B cell (primary cell): ENCODE measurements around the gene TAF6. TPM values are rescaled to one million over a fixed set of nuclear protein-coding genes. Genes with fewer than 3 reads are reported as not detected.

Experiments used
- ATAC-seq: fragments of 200-7000 bp; cut with Tn5 transposase; one replicate; pipeline ENCODE4 v1.10.0; 2021; ENCODE audit warnings: low read depth, mild to moderate bottlenecking, moderate number of reproducible peaks, moderate library complexity
- CTCF ChIA-PET: fragments of 350-600 bp; sonication (Branson Sonifier 250); formaldehyde crosslinking; loops from one replicate; lab custom pipeline; 2021; ENCODE audit warnings: antibody characterized with exemption, inconsistent platforms; lab: Charles Lee
- POLR2A ChIA-PET: fragments of 350-600 bp; sonication (Branson Sonifier 250); formaldehyde crosslinking; loops from one replicate; lab custom pipeline; 2021; ENCODE audit warnings: antibody characterized with exemption; lab: Charles Lee
- DNase-seq: peaks from one replicate; pipeline ENCODE4 v3.0.0; 2013
- H2AFZ ChIP-seq: 2 replicates; pipeline ENCODE4 v1.6.1; 2012; ENCODE audit warnings: mild to moderate bottlenecking, low read depth, low read length; ENCODE audit not compliant: insufficient read depth, poor library complexity, severe bottlenecking
- H3K27ac ChIP-seq, 2 donors: 1 replicate in 1 of 2; 2 replicates in 1 of 2; pipeline ENCODE4 v1.5.1; 2012 to 2013; ENCODE audit warnings: low read length in 2 of 2, mild to moderate bottlenecking in 2 of 2, moderate library complexity in 1 of 2
- H3K27me3 ChIP-seq, 4 experiments: fragments of 200-600 bp in 1 of 4; sonication (generic) in 1 of 4; replicated peaks in 1 of 4; 1 replicate in 2 of 4; 2 replicates in 2 of 4; pipeline versions ENCODE4 v1.6.1 to v1.7.0; 2013 to 2016; ENCODE audit warnings: low read length in 3 of 4, mild to moderate bottlenecking in 2 of 4, mixed read lengths in 1 of 4, moderate library complexity in 1 of 4; ENCODE audit not compliant: insufficient read depth in 4 of 4, control insufficient read depth in 3 of 4; ENCODE audit errors: control extremely low read depth in 1 of 4
- H3K36me3 ChIP-seq, 2 experiments: replicated peaks in 1 of 2; 1 replicate in 1 of 2; 2 replicates in 1 of 2; pipeline versions ENCODE4 v1.6.1 to v1.7.1; 2013; ENCODE audit warnings: low read length in 1 of 2; ENCODE audit not compliant: insufficient read depth in 2 of 2, control insufficient read depth in 1 of 2; ENCODE audit errors: control extremely low read depth in 1 of 2, extremely low read depth in 1 of 2
- H3K4me1 ChIP-seq, 2 donors: fragments of 200-600 bp in 1 of 2; sonication (generic) in 1 of 2; 1 replicate in 1 of 2; 2 replicates in 1 of 2; pipeline versions ENCODE4 v1.5.1 to v1.6.1; 2013 to 2017; ENCODE audit warnings: low read length in 2 of 2; ENCODE audit not compliant: control insufficient read depth in 2 of 2, insufficient read depth in 2 of 2
- H3K4me2 ChIP-seq: replicated peaks from 2 replicates; pipeline ENCODE3; 2012; ENCODE audit warnings: mild to moderate bottlenecking, low read depth, low read length; ENCODE audit not compliant: poor library complexity, severe bottlenecking
- H3K4me3 ChIP-seq, 5 experiments: fragments of 200-600 bp in 1 of 5; sonication (generic) in 1 of 5; 1 replicate in 3 of 5; 2 replicates in 2 of 5; pipeline versions ENCODE4 v1.5.1 to v1.7.0; 2011 to 2016; ENCODE audit warnings: low read length in 4 of 5, mild to moderate bottlenecking in 4 of 5, low read depth in 2 of 5, control low read depth in 1 of 5, moderate library complexity in 1 of 5; ENCODE audit not compliant: insufficient read depth in 1 of 5; ENCODE audit errors: control extremely low read depth in 1 of 5, extremely low read depth in 1 of 5
- H3K79me2 ChIP-seq: fragments of 200-600 bp; sonication (generic); one replicate; pipeline ENCODE4 v1.6.0; 2016; ENCODE audit warnings: low read length; ENCODE audit not compliant: control insufficient read depth, insufficient read depth
- H3K9ac ChIP-seq: fragments of 200-600 bp; sonication (generic); 2 replicates; pipeline ENCODE4 v1.6.1; 2017; ENCODE audit warnings: mild to moderate bottlenecking, low read length, moderate library complexity
- H3K9me3 ChIP-seq, 3 donors: one replicate each; pipeline versions ENCODE4 v1.6.1 to v1.7.1; 2013; ENCODE audit warnings: low read length in 2 of 3; ENCODE audit not compliant: control insufficient read depth in 2 of 3, insufficient read depth in 1 of 3; ENCODE audit errors: control extremely low read depth in 1 of 3
- H4K20me1 ChIP-seq: 2 replicates; pipeline ENCODE4 v1.6.0; 2012; ENCODE audit warnings: mild to moderate bottlenecking, low read length; ENCODE audit not compliant: insufficient read depth, control insufficient read depth, poor library complexity, severe bottlenecking
- H3K27ac Mint-ChIP-seq: one replicate; pipeline ENCODE4 v1.8.0; 2021; ENCODE audit warnings: mixed read lengths
- H3K27me3 Mint-ChIP-seq: one replicate; pipeline ENCODE4 v1.8.0; 2021; ENCODE audit warnings: mixed read lengths
- H3K4me1 Mint-ChIP-seq: one replicate; pipeline ENCODE4 v1.8.0; 2021; ENCODE audit warnings: mixed read lengths
- H3K4me3 Mint-ChIP-seq: one replicate; pipeline ENCODE4 v1.8.0; 2021; ENCODE audit warnings: mixed read lengths
- H3K9me3 Mint-ChIP-seq: one replicate; pipeline ENCODE4 v1.8.0; 2022; ENCODE audit warnings: mixed read lengths; ENCODE audit not compliant: insufficient read depth
- CTCF ChIP-seq: fragments of 200-600 bp; IDR thresholded peaks from one replicate; pipeline ENCODE4 v1.8.0; 2022; ENCODE audit warnings: antibody characterized with exemption, mild to moderate bottlenecking
- EZH2 ChIP-seq: IDR thresholded peaks from 2 replicates; pipeline ENCODE4 v1.6.1; 2012; ENCODE audit warnings: borderline replicate concordance, low read depth, mild to moderate bottlenecking, moderate library complexity, low read length; ENCODE audit not compliant: insufficient read depth, poor library complexity, severe bottlenecking
- WGBS: methylation state at CpG from one replicate; pipeline ENCODE4 v1.1.5; 2013; ENCODE audit warnings: missing lambda C conversion rate; ENCODE audit not compliant: insufficient coverage; 5-methylcytosine and 5-hydroxymethylcytosine counted together
- intact Hi-C: fragments of 100-400 bp; cut with micrococcal nuclease; formaldehyde crosslinking; loops from one replicate; pipeline ENCODE4 v1.10.0; 2022
- polyA plus RNA-seq: library from polyadenylated mRNA; depleted of rRNA; stranded (reverse); fragments of >200 nt; gene quantifications from 2 replicates; pipeline ENCODE4 v1.2.3, GENCODE V29; 2012
- total RNA-seq, 2 donors: library from RNA; stranded (reverse); fragments of 120-200 nt in 1 of 2; gene quantifications; 1 replicate in 1 of 2; 2 replicates in 1 of 2; pipeline versions ENCODE4 v1.2.3 to v1.2.4, GENCODE V29; 2013 to 2022

The TAF6 gene
- total and polyA plus RNA-seq, 2 donors (not counting 1 experiment from before 2014, with no cell fraction given) = 48.3 to 65.8 TPM

GRCh38 chr7:100167912-100168323 lies 48.8 kb upstream of the TAF6 start:
- Histone ChIP-seq H3K79me2 (no peaks in the 10 kb centered on the region), H3K9me3 (peaks cover 0 to 7% (median 0%) of the 10 kb centered on the region in 3 donors), H3K4me2 (peak overlapping the region; percentile 65), H3K36me3 (no peaks in the 10 kb centered on the region), H3K4me1 (peaks cover 39 to 47% of the 10 kb centered on the region in 2 donors), H3K27ac (no peak overlapping the region), H3K4me3 (peak overlapping the region in 1 of 5 experiments; percentile 35), H2AFZ (peak overlapping the region; percentile 29), H3K27me3 (peaks cover 0 to 58% (median 37%) of the 10 kb centered on the region in 4 experiments), H4K20me1 (peaks cover 5% of the 10 kb centered on the region), H3K9ac (peak overlapping the region; percentile 22)
- Mint-ChIP-seq H3K4me3 (peak overlapping the region; percentile 76), H3K4me1 (peaks cover 42% of the 10 kb centered on the region), H3K27ac (no peak overlapping the region), H3K9me3 (no peaks in the 10 kb centered on the region), H3K27me3 (peaks cover 52% of the 10 kb centered on the region)
- intact Hi-C loops = loop anchor here (1.0 kb wide), 1 partner anchor 10 kb away; the partner anchor contains the start of gene TRAPPC14
- DNase-seq = peak; percentile 46
- ChIA-PET CTCF (interaction anchor here (0.9 to 3.2 kb wide), 5 partner anchors 9 to 50 kb away, joined by 3 to 12 read pairs (median 3); partner anchors contain the start of gene TRAPPC14), POLR2A (interaction anchor here (0.6 to 1.6 kb wide), 4 partner anchors 13 to 25 kb away, joined by 3 to 6 read pairs (median 4); partner anchors contain the start of gene LAMTOR4)
- no peak for TF ChIP-seq CTCF
- TF ChIP-seq EZH2 = no peak
- WGBS = 4% methylated on average over 10 of the region's 11 CpGs
- no peak for ATAC-seq
